Right atrium auricular region (tissue), 2 donors: ENCODE results near the gene GFRA1. TPM values are rescaled to one million over a fixed set of nuclear protein-coding genes. Genes with fewer than 3 reads are reported as not detected.

ENCODE experiments used
- DNase-seq: peaks from one replicate; pipeline ENCODE4 v3.0.0-alpha.2; 2019; ENCODE audit warnings: low spot score
- H3K27ac ChIP-seq, 2 donors: fragments of 200-600 bp; sonication (generic); 1 replicate in 1 of 2; 2 replicates in 1 of 2; pipeline ENCODE4 v1.5.1; 2016 to 2019
- H3K27me3 ChIP-seq, 2 donors: fragments of 200-600 bp; sonication (generic); one replicate each; pipeline versions ENCODE4 v1.5.1 to v1.6.0; 2017 to 2019
- H3K36me3 ChIP-seq: fragments of 200-600 bp; sonication (generic); one replicate; pipeline ENCODE4 v1.5.1; 2016
- H3K4me1 ChIP-seq, 2 donors: fragments of 200-600 bp; sonication (generic); one replicate each; pipeline versions ENCODE4 v1.5.1 to v1.6.0; 2017 to 2019
- H3K4me3 ChIP-seq, 2 donors: fragments of 200-600 bp; sonication (generic); 1 replicate in 1 of 2; 2 replicates in 1 of 2; pipeline ENCODE4 v1.5.1; 2017 to 2019; ENCODE audit warnings: mild to moderate bottlenecking in 1 of 2, moderate library complexity in 1 of 2
- H3K9me3 ChIP-seq, 2 donors: fragments of 200-600 bp; sonication (generic); one replicate each; pipeline ENCODE4 v1.5.1; 2019
- CTCF ChIP-seq, 2 donors: fragments of 200-600 bp; sonication (generic); IDR thresholded peaks; one replicate each; pipeline ENCODE4 v1.5.1; 2019; ENCODE audit warnings: antibody characterized with exemption in 2 of 2
- total RNA-seq, 2 donors: library from RNA; depleted of rRNA; stranded (reverse); fragments of >200 nt; gene quantifications; one replicate each; pipeline ENCODE4 v1.1.0, GENCODE V29; 2016

GFRA1 gene
- total RNA-seq, 2 donors from 2014 or later = 9.1 to 18.7 TPM

- H3K9me3 ChIP-seq = no peaks in the 10 kb centered on the region
- no peak for TF ChIP-seq CTCF (IDR thresholded peaks at IDR 0.05)
- no peak overlapping the region for H3K4me3 ChIP-seq
- DNase-seq = no peak
- no peak overlapping the region for H3K27ac ChIP-seq
- H3K4me1 ChIP-seq = no peaks in the 10 kb centered on the region
- H3K36me3 ChIP-seq = no peaks in the 10 kb centered on the region
- H3K27me3 ChIP-seq = no peaks in the 10 kb centered on the region
Measured at GRCh38 chr10:116178086-116178605, 94.9 kb downstream of the GFRA1 start.

GRCh38 chr10:116175231-116175630, 97.8 kb downstream of the GFRA1 start:
- H3K4me3 ChIP-seq = no peak overlapping the region
- H3K27ac ChIP-seq = no peak overlapping the region
- no peaks in the 10 kb centered on the region for H3K4me1 ChIP-seq
- TF ChIP-seq CTCF (IDR thresholded peaks at IDR 0.05) = no peak
- DNase-seq = no peak
- no peaks in the 10 kb centered on the region for H3K36me3 ChIP-seq
- no peaks in the 10 kb centered on the region for H3K9me3 ChIP-seq
- no peaks in the 10 kb centered on the region for H3K27me3 ChIP-seq

- no peaks in the 10 kb centered on the region for H3K36me3 ChIP-seq
- no peak for TF ChIP-seq CTCF (IDR thresholded peaks at IDR 0.05)
- H3K27me3 ChIP-seq = no peaks in the 10 kb centered on the region
- no peak overlapping the region for H3K27ac ChIP-seq
- H3K4me3 ChIP-seq = no peak overlapping the region
- DNase-seq = no peak
- no peaks in the 10 kb centered on the region for H3K4me1 ChIP-seq
- H3K9me3 ChIP-seq = peaks cover 0 to 5% of the 10 kb centered on the region in 2 donors
Measured at GRCh38 chr10:116171505-116171904, 101.5 kb downstream of the GFRA1 start.

- Histone ChIP-seq H3K27me3 (no peaks in the 10 kb centered on the region), H3K9me3 (peaks cover 0 to 5% of the 10 kb centered on the region in 2 donors), H3K36me3 (no peaks in the 10 kb centered on the region), H3K4me1 (no peaks in the 10 kb centered on the region), H3K27ac (no peak overlapping the region), H3K4me3 (no peak overlapping the region)
- DNase-seq = no peak
- TF ChIP-seq CTCF (IDR thresholded peaks at IDR 0.05) = no peak
Measured at GRCh38 chr10:116170815-116171250, 102.2 kb downstream of the GFRA1 start.

GRCh38 chr10:116169782-116170445, 103.1 kb downstream of the GFRA1 start:
- TF ChIP-seq CTCF (IDR thresholded peaks at IDR 0.05) = no peak
- no peak for DNase-seq
- no peaks in the 10 kb centered on the region for H3K4me1 ChIP-seq

GRCh38 chr10:116168745-116169144, 104.3 kb downstream of the GFRA1 start:
- no peak for DNase-seq
- TF ChIP-seq CTCF (IDR thresholded peaks at IDR 0.05) = no peak
- H3K4me3 ChIP-seq = no peak overlapping the region

More at GRCh38 chr10:116169782-116170445, 103.1 kb downstream of the GFRA1 start:
- Histone ChIP-seq H3K9me3 (peaks cover 0 to 5% of the 10 kb centered on the region in 2 donors), H3K36me3 (no peaks in the 10 kb centered on the region), H3K27ac (no peak overlapping the region), H3K4me3 (no peak overlapping the region), H3K27me3 (no peaks in the 10 kb centered on the region)

More at GRCh38 chr10:116168745-116169144, 104.3 kb downstream of the GFRA1 start:
- Histone ChIP-seq H3K27ac (no peak overlapping the region), H3K9me3 (peaks cover 0 to 5% of the 10 kb centered on the region in 2 donors), H3K36me3 (no peaks in the 10 kb centered on the region), H3K4me1 (no peaks in the 10 kb centered on the region), H3K27me3 (no peaks in the 10 kb centered on the region)
